Measurements from ENCODE around the gene SPIN4. TPM values are rescaled to one million over a fixed set of nuclear protein-coding genes. Genes with fewer than 3 reads are reported as not detected.
A peak's percentile ranks its signal among the peaks of the same experiment; 100 is the strongest.
"Not testable (repeated sequence)": the region's sequence is repeated elsewhere in the genome, so short reads cannot be mapped to it uniquely, and the experiment has no call there.

SPIN4 gene
- total RNA-seq = 10 to 100 TPM in 2 of 3 donors, 1 to 10 TPM in 1; 9.6 to 12.9 (median 11.0) TPM
- total RNA-seq (2013) = 5.6 TPM

DNA sequence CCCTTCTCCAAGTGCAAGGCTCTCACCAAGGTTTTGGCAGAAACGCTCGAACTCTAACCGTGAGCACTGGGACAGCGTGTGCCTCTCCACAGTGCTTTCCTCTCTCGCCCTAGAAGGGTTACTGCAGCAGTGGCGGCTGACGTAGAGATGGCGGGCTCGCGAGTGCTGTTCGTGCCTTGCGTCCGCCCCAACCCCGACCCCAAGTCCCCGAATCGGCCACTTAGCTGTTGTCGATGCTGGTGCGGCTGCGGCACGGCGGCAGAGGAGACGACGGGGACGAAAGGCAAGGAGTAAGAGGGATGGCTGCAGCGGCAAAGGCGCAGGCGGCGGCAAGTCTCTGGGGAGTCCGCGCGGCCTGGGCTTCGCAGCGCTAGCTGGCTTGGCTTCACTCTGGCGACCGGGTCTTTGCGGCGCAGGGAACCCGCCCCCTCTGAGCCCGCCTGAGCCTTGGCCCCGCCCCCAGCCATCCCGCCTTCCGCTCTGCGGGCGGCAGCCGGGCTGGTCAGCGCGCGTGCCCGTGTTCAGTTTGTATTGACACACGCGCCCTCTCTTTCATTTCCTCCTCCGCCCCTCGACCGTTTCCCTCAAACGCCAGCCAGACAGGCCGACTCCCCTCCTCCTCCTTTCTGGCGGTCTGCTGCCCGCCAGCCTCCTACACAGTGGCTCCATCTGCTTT is at the start of gene SPIN4:
SPIN4 (minus strand) TSS at position 392 of the 676 bp plus-strand sequence. CDS start 513 bp downstream, outside the sequence.
- peak; percentile 94 to 96 (median 95) for ATAC-seq
- Mint-ChIP-seq H3K4me1 (peaks cover 18 to 23% of the 10 kb centered on the region in 2 donors), H3K36me3 (no peaks in the 10 kb centered on the region), H3K9me3 (no peaks in the 10 kb centered on the region), H3K27ac (peak within 1 kb of the TSS; percentile 77 to 89), H3K4me3 (peak within 1 kb of the TSS; percentile 90), H3K27me3 (ENCODE audit: low read depth in 2 of 2) (no peaks in the 10 kb centered on the region)
- 0% methylated on average over 58 of the region's 58 CpGs for WGBS (ENCODE audit: insufficient coverage)
- Histone ChIP-seq H3K9me3 (ENCODE audit: control insufficient read depth, insufficient read depth, low read length) (no peaks in the 10 kb centered on the region), H3K4me3 (ENCODE audit: low read length) (peak within 1 kb of the TSS; percentile 83), H3K27ac (ENCODE audit: low read length) (peak within 1 kb of the TSS; percentile 67), H3K27me3 (ENCODE audit: control insufficient read depth, insufficient read depth, low read length) (no peaks in the 10 kb centered on the region), H3K36me3 (ENCODE audit: control insufficient read depth, insufficient read depth, low read length) (no peaks in the 10 kb centered on the region), H3K4me1 (ENCODE audit: control insufficient read depth, insufficient read depth, low read length) (peaks cover 4% of the 10 kb centered on the region)
- peak; percentile 71 to 73 for DNase-seq
- intact Hi-C loops (cut with micrococcal nuclease) = loop anchor here (5.0 kb wide), 1 partner anchor 396 kb away; no protein-coding TSS in a partner anchor
- TF ChIP-seq, protein P1, sequence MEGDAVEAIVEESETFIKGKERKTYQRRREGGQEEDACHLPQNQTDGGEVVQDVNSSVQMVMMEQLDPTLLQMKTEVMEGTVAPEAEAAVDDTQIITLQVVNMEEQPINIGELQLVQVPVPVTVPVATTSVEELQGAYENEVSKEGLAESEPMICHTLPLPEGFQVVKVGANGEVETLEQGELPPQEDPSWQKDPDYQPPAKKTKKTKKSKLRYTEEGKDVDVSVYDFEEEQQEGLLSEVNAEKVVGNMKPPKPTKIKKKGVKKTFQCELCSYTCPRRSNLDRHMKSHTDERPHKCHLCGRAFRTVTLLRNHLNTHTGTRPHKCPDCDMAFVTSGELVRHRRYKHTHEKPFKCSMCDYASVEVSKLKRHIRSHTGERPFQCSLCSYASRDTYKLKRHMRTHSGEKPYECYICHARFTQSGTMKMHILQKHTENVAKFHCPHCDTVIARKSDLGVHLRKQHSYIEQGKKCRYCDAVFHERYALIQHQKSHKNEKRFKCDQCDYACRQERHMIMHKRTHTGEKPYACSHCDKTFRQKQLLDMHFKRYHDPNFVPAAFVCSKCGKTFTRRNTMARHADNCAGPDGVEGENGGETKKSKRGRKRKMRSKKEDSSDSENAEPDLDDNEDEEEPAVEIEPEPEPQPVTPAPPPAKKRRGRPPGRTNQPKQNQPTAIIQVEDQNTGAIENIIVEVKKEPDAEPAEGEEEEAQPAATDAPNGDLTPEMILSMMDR (IDR thresholded peaks at IDR 0.05) = no peak

DNA sequence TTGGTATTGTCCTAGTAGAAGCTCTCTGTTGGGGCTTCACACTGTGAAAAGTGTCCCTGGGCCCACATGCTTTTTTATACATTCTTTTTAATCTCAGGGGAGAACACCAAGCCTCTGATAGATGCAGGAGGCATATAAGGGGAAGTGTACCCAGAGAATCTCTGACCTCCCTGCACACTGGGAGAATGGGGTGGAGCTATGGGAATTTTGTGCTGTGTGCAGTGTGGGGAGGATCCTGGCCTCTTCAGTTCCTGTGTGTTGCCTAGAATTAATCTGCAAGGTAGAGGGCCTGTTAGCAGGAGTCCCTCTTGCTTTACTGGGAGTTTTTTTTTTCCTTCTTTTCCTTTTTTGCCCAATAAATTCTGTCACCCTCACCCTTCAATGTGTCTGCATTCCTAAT is 49.2 kb upstream of the SPIN4 start:
- Histone ChIP-seq H3K9me3 (ENCODE audit: control insufficient read depth, insufficient read depth, low read length) (no peaks in the 10 kb centered on the region), H3K27ac (ENCODE audit: low read length) (no peak overlapping the region), H3K36me3 (ENCODE audit: control insufficient read depth, insufficient read depth, low read length) (no peaks in the 10 kb centered on the region), H3K4me1 (ENCODE audit: control insufficient read depth, insufficient read depth, low read length) (no peaks in the 10 kb centered on the region), H3K27me3 (ENCODE audit: control insufficient read depth, insufficient read depth, low read length) (no peaks in the 10 kb centered on the region), H3K4me3 (ENCODE audit: low read length) (no peak overlapping the region)
- no peak for DNase-seq
- H3K4me1 Mint-ChIP-seq = no peaks in the 10 kb centered on the region
- no peak for ATAC-seq
- no peaks in the 10 kb centered on the region for H3K27me3 Mint-ChIP-seq (ENCODE audit: low read depth in 2 of 2)
- intact Hi-C loops (cut with micrococcal nuclease) = no loop called here
- TF ChIP-seq, protein P1 (IDR thresholded peaks at IDR 0.05) = no peak
- no peak overlapping the region for H3K27ac Mint-ChIP-seq
- no peaks in the 10 kb centered on the region for H3K36me3 Mint-ChIP-seq
- H3K9me3 Mint-ChIP-seq = peaks cover 0 to 3% of the 10 kb centered on the region in 2 donors
- H3K4me3 Mint-ChIP-seq = no peak overlapping the region

- ATAC-seq = no peak
- Mint-ChIP-seq H3K27ac (no peak overlapping the region), H3K4me1 (no peaks in the 10 kb centered on the region), H3K27me3 (ENCODE audit: low read depth in 2 of 2) (no peaks in the 10 kb centered on the region), H3K9me3 (no peaks in the 10 kb centered on the region), H3K4me3 (no peak overlapping the region), H3K36me3 (no peaks in the 10 kb centered on the region)
- Histone ChIP-seq H3K4me3 (ENCODE audit: low read length) (no peak overlapping the region), H3K27me3 (ENCODE audit: control insufficient read depth, insufficient read depth, low read length) (no peaks in the 10 kb centered on the region), H3K4me1 (ENCODE audit: control insufficient read depth, insufficient read depth, low read length) (no peaks in the 10 kb centered on the region), H3K9me3 (ENCODE audit: control insufficient read depth, insufficient read depth, low read length) (no peaks in the 10 kb centered on the region), H3K27ac (ENCODE audit: low read length) (no peak overlapping the region), H3K36me3 (ENCODE audit: control insufficient read depth, insufficient read depth, low read length) (no peaks in the 10 kb centered on the region)
- intact Hi-C loops (cut with micrococcal nuclease) = no loop called here
- TF ChIP-seq, protein P1 (IDR thresholded peaks at IDR 0.05) = no peak
- no peak for DNase-seq
- WGBS (ENCODE audit: insufficient coverage) = 100% methylated on average over 2 of the region's 2 CpGs
Observed at GRCh38 chrX:63394872-63395271, 43.7 kb upstream of the SPIN4 start.

GRCh38 chrX:63393094-63393493 is 42.0 kb upstream of the SPIN4 start:
- H3K27me3 ChIP-seq (ENCODE audit: control insufficient read depth, insufficient read depth, low read length); H3K36me3 ChIP-seq (ENCODE audit: control insufficient read depth, insufficient read depth, low read length); H3K4me1 ChIP-seq (ENCODE audit: control insufficient read depth, insufficient read depth, low read length); DNase-seq; H3K4me1 Mint-ChIP-seq; H3K36me3 Mint-ChIP-seq; H3K4me3 Mint-ChIP-seq; H3K27me3 Mint-ChIP-seq (ENCODE audit: low read depth in 2 of 2); ATAC-seq; H3K9me3 Mint-ChIP-seq; H3K27ac Mint-ChIP-seq; H3K9me3 ChIP-seq (ENCODE audit: control insufficient read depth, insufficient read depth, low read length); intact Hi-C loops (cut with micrococcal nuclease); H3K4me3 ChIP-seq (ENCODE audit: low read length); H3K27ac ChIP-seq (ENCODE audit: low read length): not testable (repeated sequence)
- 97% methylated on average over 15 of the region's 24 CpGs for WGBS (ENCODE audit: insufficient coverage)

Data from natural killer cell (primary cell).